NCI-H128 (cell line): ENCODE measurements around the gene PRKG1.
"Not testable (repeated sequence)": the region's sequence is repeated elsewhere in the genome, so short reads cannot be mapped to it uniquely, and the experiment has no call there.

Experiments
- DNase-seq: peaks from one replicate; lab custom pipeline; 2025; ENCODE audit not compliant: unreplicated experiment; lab: John Stamatoyannopoulos, UW

PRKG1 gene

GRCh38 chr10:51168086-51168815, 94.0 kb downstream of the PRKG1 start:
- no peak for DNase-seq

- no peak for DNase-seq
These were observed 94.8 kb downstream of the PRKG1 start for GRCh38 chr10:51169111-51169510.

- DNase-seq = no peak
These were observed 96.4 kb downstream of the PRKG1 start for GRCh38 chr10:51170518-51171245.

- DNase-seq = no peak
These were observed 97.7 kb downstream of the PRKG1 start for GRCh38 chr10:51171946-51172345.

GRCh38 chr10:51176976-51177695, 102.8 kb downstream of the PRKG1 start:
- no peak for DNase-seq

- DNase-seq = no peak
These were observed 104.3 kb downstream of the PRKG1 start for GRCh38 chr10:51178634-51179033.

GRCh38 chr10:51180141-51180540, 105.9 kb downstream of the PRKG1 start:
- DNase-seq = no peak

- no peak for DNase-seq
These were observed 109.5 kb downstream of the PRKG1 start for GRCh38 chr10:51183783-51184182.

- DNase-seq = no peak
These were observed 112.1 kb downstream of the PRKG1 start for GRCh38 chr10:51186361-51186760.

GRCh38 chr10:51188008-51188407, 113.7 kb downstream of the PRKG1 start:
- no peak for DNase-seq

- DNase-seq = no peak
These were observed 114.6 kb downstream of the PRKG1 start for GRCh38 chr10:51188866-51189265.

- no peak for DNase-seq
These were observed 122.4 kb downstream of the PRKG1 start for GRCh38 chr10:51196508-51197175.

- DNase-seq = no peak
These were observed 123.9 kb downstream of the PRKG1 start for GRCh38 chr10:51198170-51198569.

- DNase-seq = no peak
These were observed 127.7 kb downstream of the PRKG1 start for GRCh38 chr10:51201947-51202346.

- no peak for DNase-seq
These were observed 129.1 kb downstream of the PRKG1 start for GRCh38 chr10:51203359-51203758.

GRCh38 chr10:51204066-51204465, 129.8 kb downstream of the PRKG1 start:
- DNase-seq = no peak

- DNase-seq = no peak
These were observed 130.4 kb downstream of the PRKG1 start for GRCh38 chr10:51204701-51205100.

- no peak for DNase-seq
These were observed 132.2 kb downstream of the PRKG1 start for GRCh38 chr10:51206500-51206899.

- not testable (repeated sequence) for DNase-seq
These were observed 138.7 kb downstream of the PRKG1 start for GRCh38 chr10:51212937-51213336.

- DNase-seq = no peak
These were observed 140.2 kb downstream of the PRKG1 start for GRCh38 chr10:51214207-51215196.
